PC-9 (cell line): ENCODE results near the gene CRB2.

Source experiments
- EZH2 ChIP-seq: fragments of 200-600 bp; sonication (generic); IDR thresholded peaks from 2 replicates; pipeline ENCODE4 v1.8.0; 2017; ENCODE audit warnings: antibody characterized with exemption, low read depth
- TF ChIP-seq, protein P1 (sequence below): fragments of 200-600 bp; sonication (generic); conservative IDR thresholded peaks from 2 replicates; pipeline ENCODE4 v1.6.1; 2017; ENCODE audit warnings: mixed run types, antibody characterized with exemption, mild to moderate bottlenecking, moderate library complexity

DNA sequence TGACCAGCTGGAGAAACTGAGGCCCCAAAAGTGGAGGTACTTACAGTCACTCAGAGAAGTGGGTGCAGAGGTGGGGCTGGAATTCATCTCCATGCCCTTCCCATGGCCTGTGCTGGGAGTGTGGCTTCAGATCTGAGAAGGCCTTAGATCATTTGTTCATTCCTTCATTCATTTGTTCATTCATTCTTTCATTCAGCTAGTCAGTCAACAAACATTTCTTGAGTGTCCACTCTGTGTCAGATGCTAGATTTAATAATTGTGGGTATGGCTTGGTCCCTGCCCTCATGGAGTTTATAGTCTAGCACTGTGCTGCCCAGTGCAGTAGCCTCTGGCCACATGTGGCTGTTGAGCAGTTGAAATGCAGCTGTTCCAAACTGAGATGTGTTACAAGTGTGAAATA lies 19.0 kb upstream of the CRB2 start:
- no peak for TF ChIP-seq EZH2
- TF ChIP-seq, protein P1, sequence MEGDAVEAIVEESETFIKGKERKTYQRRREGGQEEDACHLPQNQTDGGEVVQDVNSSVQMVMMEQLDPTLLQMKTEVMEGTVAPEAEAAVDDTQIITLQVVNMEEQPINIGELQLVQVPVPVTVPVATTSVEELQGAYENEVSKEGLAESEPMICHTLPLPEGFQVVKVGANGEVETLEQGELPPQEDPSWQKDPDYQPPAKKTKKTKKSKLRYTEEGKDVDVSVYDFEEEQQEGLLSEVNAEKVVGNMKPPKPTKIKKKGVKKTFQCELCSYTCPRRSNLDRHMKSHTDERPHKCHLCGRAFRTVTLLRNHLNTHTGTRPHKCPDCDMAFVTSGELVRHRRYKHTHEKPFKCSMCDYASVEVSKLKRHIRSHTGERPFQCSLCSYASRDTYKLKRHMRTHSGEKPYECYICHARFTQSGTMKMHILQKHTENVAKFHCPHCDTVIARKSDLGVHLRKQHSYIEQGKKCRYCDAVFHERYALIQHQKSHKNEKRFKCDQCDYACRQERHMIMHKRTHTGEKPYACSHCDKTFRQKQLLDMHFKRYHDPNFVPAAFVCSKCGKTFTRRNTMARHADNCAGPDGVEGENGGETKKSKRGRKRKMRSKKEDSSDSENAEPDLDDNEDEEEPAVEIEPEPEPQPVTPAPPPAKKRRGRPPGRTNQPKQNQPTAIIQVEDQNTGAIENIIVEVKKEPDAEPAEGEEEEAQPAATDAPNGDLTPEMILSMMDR: no peak
